ENCODE results near the gene GRID2. TPM values are rescaled to one million over a fixed set of nuclear protein-coding genes. Genes with fewer than 3 reads are reported as not detected.

Gene GRID2
- total and polyA plus RNA-seq, 12 donors = 0.01 to 0.07 (median 0.07) TPM; not detected in 9

- H3K36me3 ChIP-seq = no peaks in the 10 kb centered on the region
- WGBS, 2 donors = 59 to 73% methylated on average over 1 of the region's 1 CpG
- no peak for TF ChIP-seq CTCF (IDR thresholded peaks at IDR 0.05)
- no peaks in the 10 kb centered on the region for H3K4me1 ChIP-seq
- no peak overlapping the region for H3K4me3 ChIP-seq
- H3K27ac ChIP-seq = no peak overlapping the region
- no peaks in the 10 kb centered on the region for H3K9me3 ChIP-seq
- no peaks in the 10 kb centered on the region for H3K27me3 ChIP-seq
- ATAC-seq = peak in 1 of 8 donors; percentile 44
- intact Hi-C loops (cut with DNase I) = no loop called here
- no peak for DNase-seq
Observed at GRCh38 chr4:93731456-93731855, 1427.7 kb downstream of the GRID2 start.

- H3K27me3 ChIP-seq = peaks cover 0 to 3% (median 0%) of the 10 kb centered on the region in 7 donors
- no peak overlapping the region for H3K4me3 ChIP-seq
- H3K9me3 ChIP-seq = no peaks in the 10 kb centered on the region
- no peak for TF ChIP-seq CTCF (IDR thresholded peaks at IDR 0.05)
- intact Hi-C loops (cut with DNase I) = no loop called here
- ATAC-seq = no peak
- no peak for DNase-seq
- H3K4me1 ChIP-seq = no peaks in the 10 kb centered on the region
- H3K36me3 ChIP-seq = no peaks in the 10 kb centered on the region
- 68 to 71% methylated on average over 1 of the region's 1 CpG for WGBS, 2 donors
- H3K27ac ChIP-seq = no peak overlapping the region
Observed at GRCh38 chr4:93732509-93732908, 1428.7 kb downstream of the GRID2 start.

GRCh38 chr4:93740890-93741289 lies 1437.1 kb downstream of the GRID2 start:
- no peak overlapping the region for H3K4me3 ChIP-seq
- H3K27me3 ChIP-seq = peaks cover 0 to 3% (median 0%) of the 10 kb centered on the region in 7 donors
- no peak for ATAC-seq
- H3K9me3 ChIP-seq = peaks cover 0 to 7% (median 0%) of the 10 kb centered on the region in 11 donors
- intact Hi-C loops (cut with DNase I) = no loop called here
- no peak for TF ChIP-seq CTCF (IDR thresholded peaks at IDR 0.05)
- DNase-seq = no peak
- no peak overlapping the region for H3K27ac ChIP-seq
- no peaks in the 10 kb centered on the region for H3K36me3 ChIP-seq
- H3K4me1 ChIP-seq = no peaks in the 10 kb centered on the region

GRCh38 chr4:93743022-93743421 lies 1439.3 kb downstream of the GRID2 start:
- Histone ChIP-seq H3K27ac (no peak overlapping the region), H3K36me3 (no peaks in the 10 kb centered on the region), H3K27me3 (no peaks in the 10 kb centered on the region), H3K4me3 (no peak overlapping the region), H3K4me1 (no peaks in the 10 kb centered on the region), H3K9me3 (peaks cover 0 to 7% (median 0%) of the 10 kb centered on the region in 11 donors)
- intact Hi-C loops (cut with DNase I) = no loop called here
- DNase-seq = no peak
- 85 to 91% methylated on average over 2 of the region's 2 CpGs for WGBS, 2 donors
- no peak for TF ChIP-seq CTCF (IDR thresholded peaks at IDR 0.05)
- no peak for ATAC-seq

Measured in heart right ventricle (tissue), 16 donors.